NT2/D1 (cell line): ENCODE measurements around the gene TAGAP.

Source experiments
- DNase-seq: peaks from one replicate; pipeline ENCODE4 v3.0.0-alpha.2; 2011; ENCODE audit warnings: low read depth, low spot score
- H3K27me3 ChIP-seq: 2 replicates; pipeline ENCODE4 v1.6.0; 2011; ENCODE audit warnings: mild to moderate bottlenecking; ENCODE audit not compliant: insufficient read length, insufficient read depth
- H3K36me3 ChIP-seq: 2 replicates; pipeline ENCODE4 v1.6.1; 2011; ENCODE audit warnings: mild to moderate bottlenecking, low read length, mixed read lengths; ENCODE audit not compliant: insufficient read depth, insufficient read length
- H3K4me1 ChIP-seq: 2 replicates; pipeline ENCODE4 v1.5.1; 2011; ENCODE audit not compliant: insufficient read depth, insufficient read length
- H3K4me3 ChIP-seq: 2 replicates; pipeline ENCODE4 v1.5.1; 2011; ENCODE audit warnings: low read depth; ENCODE audit not compliant: insufficient read length
- H3K9ac ChIP-seq: 2 replicates; pipeline ENCODE4 v1.6.0; 2011; ENCODE audit warnings: low read depth; ENCODE audit not compliant: insufficient read length
- H3K9me3 ChIP-seq: 2 replicates; pipeline ENCODE4 v1.5.1; 2011; ENCODE audit warnings: mild to moderate bottlenecking, low read length; ENCODE audit not compliant: insufficient read depth
- SUZ12 ChIP-seq: IDR thresholded peaks from 2 replicates; pipeline ENCODE4 v1.6.1; 2011; ENCODE audit not compliant: insufficient read length, insufficient read depth; ENCODE audit errors: extremely low read depth
- YY1 ChIP-seq: IDR thresholded peaks from 2 replicates; pipeline ENCODE4 v1.6.1; 2011; ENCODE audit not compliant: insufficient read length, insufficient read depth
- ZNF274 ChIP-seq: IDR thresholded peaks from 2 replicates; pipeline ENCODE4 v1.6.1; 2011; ENCODE audit warnings: mild to moderate bottlenecking, low read depth, low read length

Gene TAGAP

GRCh38 chr6:159053781-159054398 lies 9.1 kb upstream of the TAGAP start:
- Histone ChIP-seq H3K4me1 (peaks cover 7% of the 10 kb centered on the region), H3K9me3 (no peaks in the 10 kb centered on the region; the same call in 1 of the 2 replicates), H3K4me3 (no peak overlapping the region), H3K27me3 (no peaks in the 10 kb centered on the region), H3K9ac (no peak overlapping the region), H3K36me3 (no peaks in the 10 kb centered on the region)
- DNase-seq = no peak
- TF ChIP-seq YY1 (no peak), SUZ12 (no peak), ZNF274 (no peak)

DNA sequence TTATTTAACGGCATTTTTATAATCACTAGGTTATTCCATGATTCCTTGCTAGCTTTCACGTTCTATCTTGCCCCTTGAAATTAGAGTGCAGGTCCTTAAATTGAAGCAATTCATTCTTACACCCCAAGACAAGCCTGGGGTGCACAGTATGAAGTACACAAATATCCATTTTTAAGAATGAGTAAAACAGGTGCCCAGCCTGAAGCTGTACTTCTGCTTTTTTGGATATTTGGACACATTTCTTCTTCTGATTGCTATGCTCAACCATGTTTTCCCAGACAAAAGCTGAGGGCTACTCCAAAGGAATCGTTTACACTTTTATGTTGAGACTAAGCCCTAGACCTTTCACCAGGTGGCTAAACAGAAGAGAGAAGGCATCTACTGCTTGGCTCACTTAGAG lies 7.9 kb upstream of the TAGAP start:
- H3K4me1 ChIP-seq = peaks cover 7% of the 10 kb centered on the region
- no peak for TF ChIP-seq ZNF274
- H3K36me3 ChIP-seq = no peaks in the 10 kb centered on the region
- H3K4me3 ChIP-seq = no peak overlapping the region
- DNase-seq = no peak
- H3K9me3 ChIP-seq = no peaks in the 10 kb centered on the region; the same call in 1 of the 2 replicates
- no peak overlapping the region for H3K9ac ChIP-seq
- no peaks in the 10 kb centered on the region for H3K27me3 ChIP-seq

DNA sequence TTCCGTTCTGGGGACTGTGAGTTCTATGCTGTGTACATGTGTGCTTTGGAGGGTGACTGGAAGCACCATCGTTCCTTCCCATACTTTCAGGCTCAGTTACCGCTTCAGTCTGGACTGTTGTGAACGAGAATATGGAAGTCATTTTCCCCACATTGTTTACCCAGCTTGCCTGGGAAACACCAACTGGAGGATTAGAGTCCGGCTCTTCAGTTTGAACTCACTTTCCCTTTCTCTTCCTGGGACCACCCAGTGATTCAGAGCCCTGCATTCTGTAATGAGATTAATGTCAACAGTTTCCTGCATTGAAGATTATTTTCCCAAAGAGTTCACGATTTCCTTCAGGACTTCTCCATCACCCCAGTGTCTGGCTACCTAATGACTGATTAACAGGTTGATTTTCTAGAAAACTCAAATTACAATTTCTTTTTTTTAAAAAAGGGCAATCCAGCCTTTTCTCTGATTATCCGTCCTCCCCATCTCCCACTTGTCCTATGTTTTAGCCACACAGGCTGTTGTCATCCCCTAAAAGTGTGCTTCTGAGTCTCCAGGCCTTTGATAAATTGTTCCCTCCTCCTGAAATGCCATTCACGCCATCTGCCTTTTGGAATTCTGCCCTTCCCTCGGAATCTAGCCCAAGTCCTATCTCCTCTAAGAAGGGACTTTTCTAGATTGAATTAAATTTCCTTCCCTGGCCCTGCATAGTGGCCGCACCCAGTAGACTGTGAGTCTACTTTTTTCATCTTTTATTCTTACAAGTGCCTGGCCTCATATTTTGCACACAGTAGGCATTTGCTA lies 3.3 kb upstream of the TAGAP start:
- no peaks in the 10 kb centered on the region for H3K36me3 ChIP-seq
- no peak overlapping the region for H3K9ac ChIP-seq
- no peaks in the 10 kb centered on the region for H3K27me3 ChIP-seq
- TF ChIP-seq YY1 (no peak), SUZ12 (no peak), ZNF274 (no peak)
- no peaks in the 10 kb centered on the region for H3K9me3 ChIP-seq
- no peak for DNase-seq
- no peak overlapping the region for H3K4me3 ChIP-seq
- peaks cover 2% of the 10 kb centered on the region for H3K4me1 ChIP-seq

DNA sequence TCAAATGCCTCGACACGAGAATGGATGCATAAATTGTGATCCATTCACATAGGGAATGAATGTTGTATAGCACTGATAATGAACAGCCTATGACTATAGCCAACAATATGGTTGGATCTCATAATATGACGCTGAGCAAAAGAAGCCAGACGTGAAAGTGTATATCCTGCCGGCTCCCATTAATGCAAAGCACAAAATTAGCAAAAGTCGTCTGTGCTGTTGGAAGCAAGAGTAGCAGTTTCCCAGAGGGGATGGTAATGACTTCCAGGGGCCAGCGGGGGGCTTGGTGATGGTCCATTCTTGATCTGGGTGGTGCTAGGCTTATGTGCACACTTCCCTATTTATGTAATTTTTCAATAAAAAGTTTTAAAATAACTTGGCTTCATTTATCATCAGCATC lies 1.0 kb upstream of the TAGAP start:
- H3K27me3 ChIP-seq = no peaks in the 10 kb centered on the region
- no peak for DNase-seq
- no peaks in the 10 kb centered on the region for H3K9me3 ChIP-seq
- H3K4me3 ChIP-seq = no peak overlapping the region
- peaks cover 2% of the 10 kb centered on the region for H3K4me1 ChIP-seq
- TF ChIP-seq YY1 (no peak), SUZ12 (no peak), ZNF274 (no peak)
- no peak overlapping the region for H3K9ac ChIP-seq
- H3K36me3 ChIP-seq = no peaks in the 10 kb centered on the region

DNA sequence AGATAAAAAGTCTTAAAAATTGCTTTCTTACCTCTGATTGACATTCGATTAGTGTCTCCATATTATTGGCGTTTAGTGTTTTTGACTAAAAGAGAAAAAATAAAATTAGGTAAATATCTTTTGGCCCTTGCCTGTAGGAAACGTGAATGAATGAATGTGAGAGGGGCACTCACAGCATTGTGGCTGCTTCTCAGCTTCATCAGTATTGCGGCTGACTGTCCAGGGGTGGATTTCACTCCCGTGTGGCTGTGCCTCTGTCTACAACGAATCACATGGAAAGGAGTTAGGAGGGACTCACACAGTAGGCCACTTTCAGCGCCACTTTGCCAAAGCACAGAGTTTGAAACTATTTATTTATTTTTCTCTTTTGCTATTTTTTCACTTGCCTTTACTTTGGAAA lies 844 bp downstream of the TAGAP start:
- Histone ChIP-seq H3K9ac (no peak overlapping the region), H3K27me3 (no peaks in the 10 kb centered on the region), H3K4me3 (no peak overlapping the region), H3K36me3 (no peaks in the 10 kb centered on the region), H3K9me3 (no peaks in the 10 kb centered on the region), H3K4me1 (no peaks in the 10 kb centered on the region)
- TF ChIP-seq ZNF274 (no peak), SUZ12 (no peak), YY1 (no peak)
- no peak for DNase-seq

DNA sequence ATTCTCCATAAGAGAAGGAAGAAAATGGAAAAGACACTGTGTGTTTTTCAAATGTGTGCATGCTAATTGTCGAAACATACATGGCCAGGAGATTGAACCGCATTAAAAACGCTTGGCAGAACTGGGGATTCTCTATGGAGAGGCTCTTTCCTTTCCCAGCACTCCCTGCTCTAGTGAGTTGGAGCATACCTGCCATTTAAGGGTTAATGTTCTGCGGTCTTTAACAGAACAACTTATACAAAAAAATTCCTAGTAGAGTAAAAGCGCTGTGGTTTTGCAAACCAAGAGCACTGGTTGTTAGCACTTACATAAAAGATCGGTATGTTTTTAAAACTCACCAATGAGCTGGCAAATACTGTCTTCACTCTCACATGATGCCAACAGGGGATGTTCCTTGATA lies 1.5 kb downstream of the TAGAP start:
- no peaks in the 10 kb centered on the region for H3K9me3 ChIP-seq
- no peaks in the 10 kb centered on the region for H3K27me3 ChIP-seq
- H3K4me1 ChIP-seq = no peaks in the 10 kb centered on the region
- DNase-seq = no peak
- H3K4me3 ChIP-seq = no peak overlapping the region
- H3K9ac ChIP-seq = no peak overlapping the region
- no peaks in the 10 kb centered on the region for H3K36me3 ChIP-seq
- TF ChIP-seq SUZ12 = no peak
- no peak for TF ChIP-seq ZNF274
- TF ChIP-seq YY1 = no peak

GRCh38 chr6:159042826-159043181 lies 2.0 kb downstream of the TAGAP start:
- H3K4me3 ChIP-seq = no peak overlapping the region
- no peaks in the 10 kb centered on the region for H3K36me3 ChIP-seq
- no peaks in the 10 kb centered on the region for H3K4me1 ChIP-seq
- H3K27me3 ChIP-seq = no peaks in the 10 kb centered on the region
- no peak overlapping the region for H3K9ac ChIP-seq
- no peak for DNase-seq
- H3K9me3 ChIP-seq = no peaks in the 10 kb centered on the region
- TF ChIP-seq ZNF274 (no peak), YY1 (no peak), SUZ12 (no peak)
